Measurements from ENCODE around the gene ADAMTS9.

ADAMTS9 gene

DNA sequence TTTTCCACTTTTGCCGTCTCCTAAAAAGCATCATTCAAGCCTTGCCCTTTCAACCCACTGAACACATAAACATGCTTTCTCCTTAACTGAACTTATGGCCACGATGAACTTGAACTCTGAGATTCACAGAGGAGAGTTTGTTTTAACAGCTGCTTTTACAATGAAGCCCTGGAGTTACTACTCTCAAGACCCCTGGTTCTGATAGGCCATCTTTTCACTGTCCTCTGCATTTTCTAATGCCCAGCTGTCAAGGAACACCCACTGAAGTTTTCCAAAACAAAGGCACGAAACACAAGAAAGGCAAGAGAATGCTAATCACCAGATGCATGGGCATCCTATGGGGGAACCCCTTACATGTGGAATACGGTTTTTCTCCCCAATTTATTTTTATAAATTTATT, 100.8 kb downstream of the ADAMTS9 start:
- in situ Hi-C loops (cut with HindIII; ENCODE audit: low sequenced_read_pairs): no loop called here

DNA sequence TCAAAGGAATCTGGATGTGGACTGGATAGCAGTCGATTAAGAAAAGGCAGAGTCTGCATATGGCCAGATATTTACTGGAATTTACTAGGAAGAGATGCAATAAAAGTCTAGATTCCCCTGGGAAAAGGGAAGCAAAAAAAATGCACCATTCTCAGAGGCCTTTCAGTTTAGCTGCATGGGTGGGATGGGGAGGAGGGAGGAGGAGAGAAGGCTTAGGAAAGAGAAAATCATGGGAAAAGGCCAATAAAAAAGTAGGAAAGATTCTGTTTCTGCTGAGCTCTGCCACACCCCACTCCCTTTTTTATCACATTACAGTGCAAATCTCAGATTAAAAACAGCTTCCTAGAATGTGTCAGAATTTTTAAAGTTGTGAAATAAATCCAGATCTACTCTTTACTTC, 103.6 kb downstream of the ADAMTS9 start:
- in situ Hi-C loops (cut with HindIII; ENCODE audit: low sequenced_read_pairs): no loop called here

DNA sequence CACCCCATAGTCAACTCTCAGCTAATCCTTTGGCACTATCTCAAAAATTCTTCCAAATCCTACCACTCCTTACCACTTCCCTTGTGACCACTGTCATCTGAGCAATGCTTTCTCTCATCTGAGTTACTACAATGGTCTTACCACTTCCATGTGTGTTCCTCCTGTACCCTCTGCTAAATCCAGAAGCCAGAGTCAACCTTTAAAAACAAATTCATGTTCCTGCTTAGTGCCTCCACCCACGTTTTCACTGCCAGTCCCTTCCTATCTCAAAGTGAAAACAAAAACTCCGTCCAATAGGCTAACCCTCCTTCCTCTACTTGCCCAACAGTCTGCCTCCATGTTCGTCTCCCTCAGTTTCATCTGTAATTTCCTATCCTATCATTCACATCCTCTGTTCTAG, 109.0 kb downstream of the ADAMTS9 start:
- in situ Hi-C loops (cut with HindIII; ENCODE audit: low sequenced_read_pairs): no loop called here

DNA sequence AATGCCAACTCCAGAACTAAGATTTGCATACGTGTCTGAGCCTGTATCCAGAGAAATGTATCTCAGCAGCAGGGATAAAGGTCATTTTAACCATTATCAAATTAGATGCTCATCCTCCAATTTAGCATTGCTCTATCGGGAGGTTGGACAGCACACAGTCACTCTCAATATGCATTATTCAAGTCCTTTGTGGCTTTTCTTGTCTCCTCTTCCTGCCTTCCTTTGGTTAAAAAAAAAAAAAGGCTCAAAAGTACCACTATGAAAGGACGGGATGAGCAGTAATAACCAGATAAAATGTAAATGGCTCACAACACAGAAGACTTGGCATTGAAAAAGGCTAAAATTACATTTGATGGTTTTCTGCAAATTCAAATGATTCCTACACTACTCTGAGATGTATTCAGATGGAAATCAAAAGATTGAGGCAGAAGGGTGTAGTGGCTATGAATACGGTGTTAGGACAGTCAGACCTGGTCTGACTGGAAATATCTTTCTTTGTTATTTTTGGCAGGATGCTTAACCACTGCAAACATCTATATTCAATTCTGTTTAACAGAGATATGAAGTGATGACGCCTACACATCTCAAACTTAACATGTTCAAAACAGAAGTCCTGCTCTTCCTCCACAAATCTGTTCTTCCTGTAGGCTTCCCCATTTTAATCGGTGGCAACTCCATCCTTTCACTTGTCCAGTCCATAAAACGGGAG, 109.6 kb downstream of the ADAMTS9 start:
- in situ Hi-C loops (cut with HindIII; ENCODE audit: low sequenced_read_pairs): no loop called here

DNA sequence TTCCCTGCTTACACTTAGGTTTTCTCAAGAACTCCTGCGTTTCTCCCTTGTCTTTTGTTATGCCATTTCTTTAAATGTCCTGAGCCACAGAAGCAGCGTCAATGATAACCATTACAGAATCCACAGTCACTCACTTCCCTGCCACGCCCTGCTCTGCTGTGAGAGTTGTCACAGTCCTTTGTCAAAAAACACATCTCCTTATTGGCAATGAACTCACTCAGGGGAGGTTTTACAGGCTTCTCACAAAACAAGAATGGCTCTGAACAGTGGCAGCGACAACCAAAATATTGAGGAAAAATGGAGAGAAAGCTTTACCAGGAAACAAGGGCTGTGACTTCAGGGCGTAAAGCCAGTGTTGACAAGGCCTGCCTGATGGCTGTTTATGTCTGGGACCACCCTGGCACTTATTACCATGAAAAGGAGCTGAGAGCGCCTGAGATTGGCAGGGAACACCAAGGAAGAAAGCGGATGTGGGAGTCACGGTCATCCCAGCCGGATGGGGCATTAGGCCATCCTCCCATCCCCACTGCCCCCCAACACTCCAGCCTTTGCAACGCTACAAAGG, 111.5 kb downstream of the ADAMTS9 start:
- in situ Hi-C loops (cut with HindIII; ENCODE audit: low sequenced_read_pairs): no loop called here

DNA sequence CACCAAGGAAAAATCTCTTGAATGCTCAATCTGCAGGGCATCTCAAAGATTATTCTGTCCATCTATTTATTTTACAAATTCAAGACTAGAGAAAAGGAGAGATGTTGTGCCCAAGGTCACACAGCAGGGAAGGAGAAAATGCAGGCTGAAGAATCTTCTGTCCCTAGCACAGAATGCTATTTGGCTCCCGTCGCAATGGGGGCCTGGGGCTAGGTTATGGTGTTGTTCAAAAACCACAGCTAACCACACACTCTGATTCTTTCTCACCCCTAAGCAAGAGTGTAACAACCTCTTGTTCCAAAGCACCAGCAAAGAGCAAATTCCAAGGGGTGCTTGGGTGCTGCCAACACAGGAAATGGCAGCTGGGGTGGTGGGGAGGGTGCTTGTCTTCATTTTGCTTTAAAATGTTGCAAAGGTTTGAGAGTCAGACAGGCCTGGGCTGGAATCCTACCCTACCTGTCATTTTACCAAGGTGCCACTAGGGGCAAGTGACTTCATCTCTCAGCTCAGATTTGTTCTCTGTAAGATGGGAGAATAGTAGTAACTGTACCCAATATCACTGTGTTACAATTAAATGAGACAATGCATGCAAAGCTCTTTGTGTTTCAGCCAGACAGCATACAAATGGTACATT, 112.5 kb downstream of the ADAMTS9 start:
- in situ Hi-C loops (cut with HindIII; ENCODE audit: low sequenced_read_pairs): no loop called here

DNA sequence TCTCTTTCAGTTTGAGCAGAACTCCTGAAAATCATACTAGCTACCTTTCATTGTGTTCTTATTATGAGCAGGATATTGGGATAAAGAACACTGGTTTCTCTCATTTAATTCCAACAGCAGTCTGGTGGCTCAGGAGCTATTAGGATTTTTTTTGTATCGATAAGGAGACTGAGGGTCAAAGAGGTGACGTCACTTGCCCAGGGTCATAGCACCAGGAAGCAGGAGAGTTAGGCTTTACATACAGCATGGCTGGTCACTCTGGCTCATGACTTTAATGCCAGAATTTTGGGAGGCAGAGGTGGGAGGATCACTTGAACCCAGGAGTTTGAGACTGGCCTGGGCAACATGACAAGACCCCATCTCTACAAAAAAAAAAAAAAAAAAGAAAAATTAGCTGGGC, 113.6 kb downstream of the ADAMTS9 start:
- in situ Hi-C loops (cut with HindIII; ENCODE audit: low sequenced_read_pairs): no loop called here

DNA sequence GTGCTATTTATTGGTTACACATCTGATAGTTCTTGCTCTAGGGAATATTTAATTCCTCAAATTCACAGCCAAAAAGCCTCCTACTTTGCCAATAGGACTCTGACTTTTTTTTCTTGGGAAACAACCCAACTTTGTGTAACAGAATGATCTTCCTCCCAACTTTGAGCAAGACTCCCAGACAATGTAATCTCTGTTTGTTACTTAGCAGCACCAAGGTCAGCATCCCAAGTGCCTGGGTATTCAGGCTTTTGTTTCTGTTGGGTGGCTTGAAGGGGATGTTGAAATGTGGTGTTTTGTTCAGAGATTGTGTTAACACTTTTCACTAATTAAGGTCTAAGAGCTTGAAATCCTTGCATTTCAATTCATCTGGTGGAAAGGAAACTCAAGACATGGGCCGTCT, 115.8 kb downstream of the ADAMTS9 start:
- in situ Hi-C loops (cut with HindIII; ENCODE audit: low sequenced_read_pairs): no loop called here

DNA sequence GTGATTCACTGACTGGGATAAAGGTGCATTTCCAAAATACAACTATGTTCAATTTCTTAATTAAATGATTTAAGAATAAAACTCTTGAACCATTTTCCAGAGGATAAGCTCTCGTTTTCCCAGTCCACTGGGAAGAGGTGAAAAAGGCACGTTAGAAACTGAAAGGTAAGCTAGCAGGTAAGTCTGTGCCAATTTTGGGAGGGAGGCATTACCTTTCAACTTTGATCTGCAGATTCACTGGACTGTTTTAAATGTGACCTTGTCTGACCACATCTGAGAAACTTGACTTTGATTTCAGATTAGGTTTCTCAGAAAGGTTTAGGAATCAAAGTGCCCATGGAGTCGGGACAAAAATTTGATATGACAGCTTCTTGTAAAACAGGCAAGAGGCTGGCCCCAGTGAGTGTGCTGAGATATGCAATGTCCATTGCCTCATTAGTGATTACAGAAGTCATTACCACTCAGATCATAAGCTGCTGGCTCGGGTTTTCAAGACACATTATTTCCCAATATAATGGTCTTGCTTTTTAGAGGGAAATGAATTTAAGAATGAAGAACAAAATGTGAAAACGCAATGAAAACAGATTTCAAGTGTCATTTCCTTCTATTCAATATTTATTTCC, 118.8 kb downstream of the ADAMTS9 start:
- in situ Hi-C loops (cut with HindIII; ENCODE audit: low sequenced_read_pairs): no loop called here

DNA sequence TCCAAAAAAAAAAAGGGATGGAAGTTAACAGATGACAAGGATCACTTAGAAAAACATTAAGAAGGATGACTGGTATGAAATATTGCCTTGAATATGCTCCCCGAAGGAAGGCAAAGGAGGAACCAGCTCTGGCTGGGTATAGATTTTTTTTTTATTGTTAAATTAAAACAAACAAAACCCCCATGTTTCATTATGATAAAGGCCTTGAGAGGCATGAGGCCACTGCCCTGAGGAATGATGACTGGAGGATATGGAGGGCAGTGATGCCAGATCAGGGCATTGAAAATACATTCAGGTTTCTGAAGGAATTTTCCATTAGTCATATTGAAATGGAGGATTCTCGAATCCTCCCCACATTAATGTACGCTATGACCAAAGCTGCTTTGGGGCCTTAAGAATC, 120.9 kb downstream of the ADAMTS9 start:
- in situ Hi-C loops (cut with HindIII; ENCODE audit: low sequenced_read_pairs): no loop called here

DNA sequence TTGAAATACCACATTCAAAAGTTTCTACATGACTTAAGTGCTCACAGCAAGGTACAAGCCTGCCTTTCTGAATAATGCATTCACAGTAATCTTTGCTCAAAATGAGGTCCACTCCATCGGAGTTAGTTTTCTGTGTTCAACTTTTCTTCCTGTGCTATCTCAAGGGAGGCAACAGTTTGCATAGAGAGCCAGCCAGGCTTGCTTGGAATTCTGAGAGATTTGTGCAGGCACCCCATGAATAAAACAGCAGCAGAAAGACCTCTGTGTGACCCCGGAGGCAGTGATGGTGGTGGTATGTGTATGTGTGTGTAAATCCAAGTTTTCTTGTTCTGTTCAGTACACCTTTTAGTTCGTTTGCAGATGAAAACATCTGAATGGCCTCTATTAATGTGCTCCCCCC, 124.0 kb downstream of the ADAMTS9 start:
- in situ Hi-C loops (cut with HindIII; ENCODE audit: low sequenced_read_pairs): no loop called here

DNA sequence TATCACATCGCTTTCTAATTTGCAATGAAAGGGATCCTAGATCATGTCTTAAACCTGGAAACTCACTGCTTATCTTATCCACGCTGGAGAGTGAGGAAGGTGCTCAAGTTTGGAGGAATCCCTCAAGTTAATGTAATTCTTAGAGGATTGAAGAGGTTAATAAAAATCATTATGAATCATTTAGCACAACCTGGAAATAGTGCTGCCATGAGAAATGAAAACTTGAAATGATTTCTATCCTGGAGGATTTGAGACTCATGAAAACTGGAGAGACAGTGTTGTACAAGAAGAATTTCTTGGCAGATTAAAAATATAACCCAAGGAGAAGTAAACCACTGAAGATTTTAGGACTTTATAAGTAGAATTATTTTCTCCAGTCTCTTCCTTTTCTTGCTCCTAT, 125.9 kb downstream of the ADAMTS9 start:
- in situ Hi-C loops (cut with HindIII; ENCODE audit: low sequenced_read_pairs): no loop called here

DNA sequence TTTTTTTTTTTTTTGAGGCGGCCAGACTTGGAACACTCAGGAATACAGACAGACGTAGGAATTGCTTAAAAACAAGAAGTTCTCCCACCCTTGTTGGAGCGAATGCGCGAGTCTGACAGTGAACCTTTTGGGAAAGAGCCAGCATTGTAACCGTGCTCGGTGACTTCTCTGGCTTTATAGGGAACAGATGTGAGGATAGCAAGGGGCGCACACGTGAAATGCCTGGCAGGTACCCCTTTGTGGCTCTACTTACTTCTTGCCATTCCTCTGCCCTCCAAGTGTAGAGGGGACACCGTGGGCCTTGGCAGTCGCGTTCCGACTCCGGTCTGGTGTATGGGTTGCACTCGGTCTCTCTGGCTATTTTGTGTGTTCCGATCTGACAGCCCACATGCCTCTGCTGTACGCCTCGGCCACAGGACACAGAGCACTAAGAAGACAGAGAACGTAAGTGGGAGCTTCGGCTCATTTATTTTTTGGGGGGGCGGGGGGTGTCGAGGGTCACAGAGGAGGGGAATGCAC, 126.4 kb downstream of the ADAMTS9 start:
- in situ Hi-C loops (cut with HindIII; ENCODE audit: low sequenced_read_pairs): no loop called here

DNA sequence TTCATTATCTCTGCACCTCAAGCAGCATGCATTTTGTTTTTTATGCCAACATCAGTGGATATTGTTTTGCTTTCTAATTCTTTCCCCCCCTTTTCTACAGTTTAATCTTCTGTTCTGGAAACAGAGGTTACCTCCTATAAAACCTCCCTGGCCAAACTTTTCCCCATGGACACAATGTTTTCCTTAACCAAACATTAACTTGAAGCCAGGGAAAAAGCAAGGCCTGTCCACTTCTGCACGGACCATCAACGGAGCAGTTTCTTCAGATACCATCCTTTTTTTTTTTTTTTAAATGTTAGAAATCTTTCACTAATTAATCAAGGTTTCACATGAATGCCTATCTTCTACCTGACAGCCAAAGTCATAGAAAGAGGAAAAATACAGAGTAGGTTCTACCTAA, 127.0 kb downstream of the ADAMTS9 start:
- in situ Hi-C loops (cut with HindIII; ENCODE audit: low sequenced_read_pairs): no loop called here

DNA sequence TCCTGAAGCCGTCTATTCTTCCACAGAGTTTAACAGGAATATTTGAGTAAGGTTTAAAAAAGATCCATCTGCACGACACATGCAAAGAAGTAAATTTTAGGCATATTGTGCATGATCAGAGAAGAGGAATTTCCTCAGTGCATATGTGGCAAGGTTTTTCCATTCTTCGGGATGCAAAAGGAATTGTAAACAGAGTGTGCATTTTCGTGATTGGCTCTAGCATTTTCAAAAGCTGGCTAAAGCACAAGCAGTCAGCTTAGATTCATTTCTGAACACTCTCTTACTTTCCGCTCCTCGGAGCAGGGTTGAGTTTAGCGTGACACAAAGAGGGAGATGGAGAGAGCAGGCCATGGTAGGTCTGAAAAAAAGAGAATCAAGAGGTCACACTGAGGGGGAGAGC, 128.2 kb downstream of the ADAMTS9 start:
- in situ Hi-C loops (cut with HindIII; ENCODE audit: low sequenced_read_pairs): no loop called here

DNA sequence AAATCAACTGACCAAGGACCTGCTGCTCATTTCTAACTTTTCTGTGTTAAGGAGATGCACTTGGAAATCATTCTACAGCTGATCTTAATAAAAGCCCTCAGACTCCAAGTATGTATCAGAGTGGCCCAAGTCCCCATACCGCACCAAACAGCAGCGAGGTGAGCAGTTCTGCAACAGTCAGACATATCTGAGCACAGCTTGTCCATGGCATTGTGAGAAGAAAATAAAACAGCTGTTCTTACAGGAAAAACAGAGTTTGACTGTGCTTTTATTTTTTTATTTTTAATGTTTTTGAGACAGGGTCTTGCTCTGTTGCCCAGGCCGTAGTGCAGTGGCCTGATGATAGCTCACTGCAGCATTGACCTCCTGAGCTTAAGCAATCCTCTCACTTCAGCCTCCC, 131.8 kb downstream of the ADAMTS9 start:
- in situ Hi-C loops (cut with HindIII; ENCODE audit: low sequenced_read_pairs): no loop called here

DNA sequence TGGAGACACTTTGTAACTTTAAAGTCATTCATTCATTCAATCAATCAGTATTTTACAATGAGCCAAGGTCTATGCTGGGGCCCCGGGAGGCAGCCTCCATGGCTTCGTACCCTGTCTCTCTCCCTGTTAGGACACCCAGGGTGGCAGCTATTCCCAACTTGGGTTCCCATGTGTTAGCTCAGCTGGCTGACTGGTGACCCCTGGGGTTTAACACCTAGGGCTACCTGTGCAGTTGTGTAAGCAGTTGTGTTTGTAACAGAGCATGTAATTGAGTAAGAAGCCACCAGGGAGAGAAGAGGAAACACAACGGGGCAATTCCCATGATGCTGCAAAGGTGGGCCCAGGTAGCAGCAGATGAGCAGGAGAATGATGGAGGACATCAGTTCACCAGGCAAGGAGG, 132.4 kb downstream of the ADAMTS9 start:
- in situ Hi-C loops (cut with HindIII; ENCODE audit: low sequenced_read_pairs): no loop called here

DNA sequence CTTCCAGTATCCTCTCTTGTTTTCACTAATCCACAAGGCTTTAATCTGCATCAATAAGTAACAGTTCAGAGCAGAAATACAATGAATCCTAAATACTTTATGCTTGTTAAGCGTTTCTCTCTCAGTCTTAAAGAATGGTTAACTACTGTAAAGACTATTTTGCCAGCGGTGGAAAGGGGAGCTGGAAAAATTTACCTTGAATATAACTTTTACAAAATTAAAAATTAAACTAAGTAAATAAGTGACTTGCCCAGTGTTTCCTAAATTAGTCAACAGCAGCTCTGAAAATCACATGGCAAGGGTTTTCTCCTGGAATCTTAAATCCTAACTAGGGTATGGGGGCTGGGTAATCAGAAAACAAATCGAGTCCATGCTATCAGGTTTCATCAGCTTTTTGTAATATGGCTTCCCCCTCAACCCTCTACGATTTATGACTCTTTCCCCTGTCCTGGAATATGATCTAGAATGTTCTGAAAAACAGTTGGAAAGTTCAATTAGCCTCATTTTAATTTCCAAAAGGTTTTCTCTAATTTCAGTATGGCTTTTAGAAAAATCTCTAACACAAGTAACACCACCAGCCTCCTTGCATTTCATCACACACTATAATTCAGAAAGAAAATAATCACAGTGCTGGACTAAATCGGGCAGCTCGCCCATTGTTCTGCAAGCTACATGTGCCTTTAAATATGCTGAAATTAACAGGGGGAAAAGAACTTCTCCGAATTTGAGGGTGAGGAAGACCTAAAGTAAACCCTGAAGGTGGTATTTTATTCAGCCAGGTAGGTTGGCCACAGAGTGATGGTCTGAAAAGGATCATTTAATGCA, 133.5 kb downstream of the ADAMTS9 start:
- in situ Hi-C loops (cut with HindIII; ENCODE audit: low sequenced_read_pairs): no loop called here

DNA sequence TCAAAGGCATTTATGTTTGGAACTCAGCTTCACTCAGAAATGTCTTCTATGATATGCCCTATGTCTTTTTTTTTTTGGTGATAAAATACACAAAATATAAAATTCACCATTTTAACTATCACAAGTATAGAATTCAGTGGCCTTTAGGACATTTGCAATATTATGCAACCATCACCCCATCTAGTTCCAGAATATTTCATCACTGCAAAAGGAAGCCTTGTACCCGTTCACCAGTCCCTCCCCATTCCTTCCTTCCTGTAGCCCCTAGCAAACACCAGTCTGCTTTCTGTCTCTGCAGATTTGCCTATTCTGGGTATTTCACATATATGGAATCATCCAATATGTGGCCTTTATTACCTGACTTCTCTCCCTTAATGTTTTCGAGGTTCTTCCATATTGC, 134.8 kb downstream of the ADAMTS9 start:
- in situ Hi-C loops (cut with HindIII; ENCODE audit: low sequenced_read_pairs): no loop called here

DNA sequence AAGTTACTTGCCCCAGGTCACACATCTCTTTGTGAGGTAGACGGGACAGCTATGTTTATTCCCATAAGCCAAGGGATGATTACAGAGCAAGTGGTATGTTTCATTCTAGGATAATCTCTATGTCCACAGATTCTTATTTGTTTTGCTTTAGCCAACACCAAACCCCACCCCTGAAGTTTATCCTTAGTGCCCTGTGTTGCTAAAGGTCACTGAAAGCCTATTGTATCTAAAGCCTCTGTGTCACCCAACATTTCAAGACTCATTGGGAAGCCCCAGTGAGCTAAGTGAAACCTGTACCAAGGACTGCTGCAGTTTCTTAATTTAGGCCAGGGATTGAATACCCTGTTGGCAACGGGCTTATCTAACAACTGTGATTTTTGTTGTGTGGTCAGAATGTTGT, 135.6 kb downstream of the ADAMTS9 start:
- in situ Hi-C loops (cut with HindIII; ENCODE audit: low sequenced_read_pairs): no loop called here

DNA sequence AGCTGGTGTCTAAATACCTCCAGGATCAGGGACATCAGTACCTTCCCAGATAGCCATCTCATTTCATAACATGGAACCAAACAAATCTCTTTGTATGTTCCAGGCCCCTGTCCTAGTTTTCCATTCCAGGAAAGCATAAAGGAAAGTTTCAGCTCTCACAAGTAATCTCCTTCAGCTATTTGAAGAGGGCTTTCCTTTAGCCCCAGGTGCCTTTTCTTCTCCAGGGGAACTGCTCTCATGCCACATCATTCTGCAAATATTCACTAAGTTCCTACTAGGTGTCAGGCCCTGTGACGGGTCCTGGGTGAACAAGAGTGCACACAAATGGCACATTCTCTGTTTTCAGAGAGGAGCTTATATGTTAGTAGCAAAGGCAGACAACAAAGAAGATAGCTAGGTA, 136.1 kb downstream of the ADAMTS9 start:
- in situ Hi-C loops (cut with HindIII; ENCODE audit: low sequenced_read_pairs): no loop called here

All from endothelial cell of hepatic sinusoid (primary cell).